Measurements from ENCODE around the gene PCSK7. TPM values are rescaled to one million over a fixed set of nuclear protein-coding genes. Genes with fewer than 3 reads are reported as not detected.

Gene PCSK7
- total and polyA plus RNA-seq, 2 of the 8 experiments (the other 6 are each of a cell fraction or from before 2014, with no cell fraction given), result 23.4 to 38.5 TPM

DNA sequence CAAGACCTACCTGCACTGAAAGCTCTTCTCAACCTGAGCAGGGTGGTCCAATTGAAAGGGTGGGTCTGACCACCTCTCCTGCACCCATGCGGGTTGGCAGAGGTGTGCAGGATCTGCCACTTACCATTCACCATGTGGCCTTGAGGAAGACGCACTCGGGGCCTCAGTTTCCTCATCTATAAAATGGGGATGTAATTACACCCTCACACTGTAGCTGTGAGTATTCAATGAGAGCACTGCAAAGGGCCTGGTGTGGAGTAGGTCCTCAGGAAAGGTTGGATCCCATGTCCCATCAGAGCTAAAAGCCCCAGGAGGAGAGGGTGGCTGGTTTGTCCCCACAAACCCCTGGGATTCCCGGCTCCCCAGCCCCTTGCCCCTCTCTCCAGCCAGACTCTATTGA lies 33.3 kb downstream of the PCSK7 start:
- H2BK15ac ChIP-seq (ENCODE audit: low read length), result peak overlapping the region; percentile 84; the same call in 1 of the 2 replicates
- peak overlapping the region; percentile 38 to 73 (median 46); a peak in 6 of 7 replicates for H3K9ac ChIP-seq (replicated peaks in 1 of 4; ENCODE audit: extremely low read depth in 1 of 4, low read depth in 3 of 4, low read length in 3 of 4)
- no peak overlapping the region for H2BK20ac ChIP-seq (ENCODE audit: low read length)
- H3K4me3 ChIP-seq (ENCODE audit: extremely low read depth in 1 of 4, insufficient read depth in 2 of 4, low read depth in 3 of 4, low read length in 4 of 4), result peak overlapping the region; percentile 37 to 58 (median 47); a peak in 6 of 8 replicates
- peak overlapping the region; percentile 24; the same call in 1 of the 2 replicates for H3K27ac ChIP-seq (ENCODE audit: low read depth, low read length)
- peak overlapping the region; percentile 47 for H2AK5ac ChIP-seq (ENCODE audit: low read depth, low read length)
- WGBS, 2 experiments (ENCODE audit: extremely low coverage in 1 of 2, insufficient coverage in 1 of 2, insufficient read length in 1 of 2, insufficient replicate concordance in 2 of 2, low coverage in 1 of 2, low lambda C conversion rate in 2 of 2, missing lambda C conversion rate in 1 of 2), result 68% methylated on average over 4 of the region's 4 CpGs; no CpG with 5 or more reads in 1 of the 2 experiments
- CTCF ChIA-PET (ENCODE audit: partially characterized antibody), result interaction anchor here (1.1 to 18.7 kb wide), 3 partner anchors 16 to 53 kb away, joined by 3 to 449 read pairs (median 249); partner anchors contain the start of genes PCSK7, RNF214 and SIDT2
- no peak overlapping the region for H3K14ac ChIP-seq (ENCODE audit: insufficient read length)
- peaks cover 6% of the 10 kb centered on the region; the same call in 1 of the 2 replicates for H3K23me2 ChIP-seq (ENCODE audit: low read depth, low read length)
- H3K18ac ChIP-seq (ENCODE audit: extremely low read depth, low read length), result peak overlapping the region; percentile 60
- POLR2A ChIA-PET (ENCODE audit: partially characterized antibody), result interaction anchor here (0.7 to 10.3 kb wide), 10 partner anchors 14 to 60 kb away, joined by 3 to 153 read pairs (median 4); partner anchors contain the start of genes PAFAH1B2, RNF214 and SIDT2
- no peak overlapping the region for H3K56ac ChIP-seq (replicated peaks; ENCODE audit: insufficient read length, low read depth, low read length)
- peaks cover 2% of the 10 kb centered on the region in 2 experiments for H4K20me1 ChIP-seq (replicated peaks in 1 of 2; ENCODE audit: control insufficient read depth in 1 of 2, insufficient read depth in 2 of 2, low read length in 2 of 2)
- H3K23ac ChIP-seq (ENCODE audit: insufficient read length), result no peak overlapping the region
- H4K91ac ChIP-seq (replicated peaks; ENCODE audit: insufficient read length, low read length), result peak overlapping the region; percentile 31
- no peak overlapping the region for H4K8ac ChIP-seq (ENCODE audit: extremely low read depth, insufficient read depth, low read length)
- no peak overlapping the region for H2AFZ ChIP-seq (ENCODE audit: low read length)
- peaks cover 0 to 1% (median under 1%) of the 10 kb centered on the region in 4 experiments; a peak in 2 of 8 replicates for H3K36me3 ChIP-seq (ENCODE audit: control insufficient read depth in 2 of 4, insufficient read depth in 4 of 4, low read length in 3 of 4)
- FAIRE-seq, result no peak
- H4K5ac ChIP-seq (ENCODE audit: insufficient read length, low read depth, low read length), result no peak overlapping the region
- H2BK12ac ChIP-seq (ENCODE audit: low read depth, low read length), result peak overlapping the region; percentile 99
- H3K79me2 ChIP-seq (ENCODE audit: control insufficient read depth in 1 of 2, insufficient read depth in 2 of 2, low read length in 2 of 2), result peaks cover 0 to 14% of the 10 kb centered on the region in 2 experiments; a peak in 1 of 4 replicates
- H3K27me3 ChIP-seq (replicated peaks in 1 of 4; ENCODE audit: control insufficient read depth in 3 of 4, extremely low read depth in 1 of 4, insufficient read depth in 3 of 4, low read length in 3 of 4), result no peaks in the 10 kb centered on the region; a peak in 1 of 7 replicates
- peak overlapping the region; percentile 67 to 81 for H3K4me2 ChIP-seq (ENCODE audit: insufficient read depth in 1 of 2, low read depth in 2 of 2, low read length in 2 of 2)
- no peak for DNase-seq (ENCODE audit: low read depth in 1 of 2, low spot score in 2 of 2)
- no peaks in the 10 kb centered on the region for H3K9me3 ChIP-seq (ENCODE audit: insufficient read depth in 2 of 2, low read depth in 1 of 2, low read length in 1 of 2)
- H2BK5ac ChIP-seq (ENCODE audit: low read depth, low read length), result peak overlapping the region; percentile 6
- H3K4ac ChIP-seq (replicated peaks; ENCODE audit: insufficient read length, low read depth, low read length), result no peak overlapping the region
- no peak overlapping the region for H2BK120ac ChIP-seq (replicated peaks; ENCODE audit: low read depth, low read length)
- TF ChIP-seq SIRT6 (IDR thresholded peaks at IDR 0.05; ENCODE audit: low read length) (peak; percentile 37), KDM1A (IDR thresholded peaks at IDR 0.05; ENCODE audit: borderline replicate concordance, low read length) (peak; percentile 89), ZNF274 (IDR thresholded peaks at IDR 0.05; ENCODE audit: borderline replicate concordance, extremely low read depth, low read length) (no peak)
- H3K79me1 ChIP-seq (ENCODE audit: low read depth, low read length), result no peaks in the 10 kb centered on the region; the same call in 1 of the 2 replicates
- peaks cover 7 to 32% (median 28%) of the 10 kb centered on the region in 4 experiments for H3K4me1 ChIP-seq (replicated peaks in 1 of 4; ENCODE audit: control insufficient read depth in 3 of 4, insufficient read depth in 4 of 4, low read length in 3 of 4)

Measured in H1 (cell line).